ENCODE measurements around the gene MYBPC2.

The MYBPC2 gene

GRCh38 chr19:50482271-50482855 lies 49.7 kb downstream of the MYBPC2 start:
- no peak for DNase-seq

- DNase-seq, result no peak
Observed at GRCh38 chr19:50482916-50483315, 50.2 kb downstream of the MYBPC2 start.

- DNase-seq, result no peak
Observed at GRCh38 chr19:50485284-50485955, 52.7 kb downstream of the MYBPC2 start.

- no peak for DNase-seq
Observed at GRCh38 chr19:50486823-50487515, 54.3 kb downstream of the MYBPC2 start.

- no peak for DNase-seq
Observed at GRCh38 chr19:50488389-50489194, 55.9 kb downstream of the MYBPC2 start.

GRCh38 chr19:50489461-50490011 lies 56.8 kb downstream of the MYBPC2 start:
- DNase-seq, result no peak

- DNase-seq, result no peak
Observed at GRCh38 chr19:50490411-50490811, 57.7 kb downstream of the MYBPC2 start.

GRCh38 chr19:50490991-50491472 lies 58.3 kb downstream of the MYBPC2 start:
- no peak for DNase-seq

- no peak for DNase-seq
Observed at GRCh38 chr19:50492303-50493052, 59.8 kb downstream of the MYBPC2 start.

- DNase-seq, result no peak
Observed at GRCh38 chr19:50493171-50493570, 60.5 kb downstream of the MYBPC2 start.

- no peak for DNase-seq
Observed at GRCh38 chr19:50494186-50495019, 61.7 kb downstream of the MYBPC2 start.

- no peak for DNase-seq
Observed at GRCh38 chr19:50495020-50495531, 62.4 kb downstream of the MYBPC2 start.

GRCh38 chr19:50496189-50497021 lies 63.7 kb downstream of the MYBPC2 start:
- DNase-seq, result no peak

- no peak for DNase-seq
Observed at GRCh38 chr19:50497022-50497405, 64.3 kb downstream of the MYBPC2 start.

GRCh38 chr19:50498219-50499056 lies 65.7 kb downstream of the MYBPC2 start:
- no peak for DNase-seq

GRCh38 chr19:50500060-50500752 lies 67.5 kb downstream of the MYBPC2 start:
- no peak for DNase-seq

GRCh38 chr19:50500753-50501151 lies 68.1 kb downstream of the MYBPC2 start:
- DNase-seq, result no peak

- DNase-seq, result no peak
Observed at GRCh38 chr19:50501186-50501567, 68.5 kb downstream of the MYBPC2 start.

Measured in NCI-H1105 treated with DMSO at 0.1 percent for 48 hours (cell line).